Sigmoid colon (tissue), 4 donors: ENCODE measurements around the gene YARS1.

ENCODE experiments used
- POLR2A ChIP-seq, 2 donors: fragments of 450-650 bp; IDR thresholded peaks; one replicate each; pipeline ENCODE4 v1.6.1; 2016; ENCODE audit warnings: antibody characterized with exemption in 2 of 2, mild to moderate bottlenecking in 2 of 2, moderate library complexity in 2 of 2
- POLR2AphosphoS5 ChIP-seq, 4 donors: sonication (generic); formaldehyde crosslinking; IDR thresholded peaks; one replicate each; pipeline ENCODE4 v1.6.1; 2017; ENCODE audit warnings: antibody characterized with exemption in 4 of 4

DNA sequence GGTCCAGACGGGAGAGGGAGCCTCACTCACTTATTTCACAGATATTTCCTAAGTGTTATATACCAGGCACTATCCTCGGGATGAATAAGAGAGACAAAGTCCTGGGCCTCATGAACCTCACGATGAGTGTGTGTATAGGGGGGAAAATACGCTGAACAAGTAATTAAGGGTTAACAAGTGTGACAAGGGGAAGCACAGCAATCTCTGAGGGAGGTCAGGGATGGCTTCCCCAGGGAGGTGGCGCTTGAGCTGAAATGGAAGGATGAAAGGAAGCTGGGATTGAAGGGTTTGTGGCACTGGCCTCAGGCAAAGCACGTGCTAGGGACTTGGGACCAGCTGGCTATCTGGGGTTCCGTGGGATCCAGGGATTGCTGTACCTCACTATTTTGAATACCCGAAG, 68.2 kb downstream of the YARS1 start:
- TF ChIP-seq POLR2A (IDR thresholded peaks at IDR 0.05): no peak
- TF ChIP-seq POLR2AphosphoS5 (IDR thresholded peaks at IDR 0.05): no peak
